22Rv1 (cell line): ENCODE results near the gene CORO2B.

Experiments
- CTCF ChIP-seq: fragments of 450-650 bp; IDR thresholded peaks from 2 replicates; pipeline ENCODE4 v1.5.1; 2017; ENCODE audit warnings: mild to moderate bottlenecking
- ZFX ChIP-seq: fragments of 450-650 bp; IDR thresholded peaks from 2 replicates; pipeline ENCODE4 v1.6.1; 2017; ENCODE audit warnings: antibody characterized with exemption, borderline replicate concordance

GRCh38 chr15:68557469-68558317 lies 21.1 kb upstream of the CORO2B start:
- TF ChIP-seq CTCF (no peak), ZFX (no peak)
